IPS DF 4.7 (cell line): ENCODE measurements around the gene ARFIP1.
"Not testable (repeated sequence)": the region's sequence is repeated elsewhere in the genome, so short reads cannot be mapped to it uniquely, and the experiment has no call there.

Experiments
- DNase-seq: peaks from one replicate; pipeline ENCODE4 v3.0.0-alpha.2; 2013; ENCODE audit warnings: low spot score; ENCODE audit errors: extremely low read depth

The ARFIP1 gene

DNA sequence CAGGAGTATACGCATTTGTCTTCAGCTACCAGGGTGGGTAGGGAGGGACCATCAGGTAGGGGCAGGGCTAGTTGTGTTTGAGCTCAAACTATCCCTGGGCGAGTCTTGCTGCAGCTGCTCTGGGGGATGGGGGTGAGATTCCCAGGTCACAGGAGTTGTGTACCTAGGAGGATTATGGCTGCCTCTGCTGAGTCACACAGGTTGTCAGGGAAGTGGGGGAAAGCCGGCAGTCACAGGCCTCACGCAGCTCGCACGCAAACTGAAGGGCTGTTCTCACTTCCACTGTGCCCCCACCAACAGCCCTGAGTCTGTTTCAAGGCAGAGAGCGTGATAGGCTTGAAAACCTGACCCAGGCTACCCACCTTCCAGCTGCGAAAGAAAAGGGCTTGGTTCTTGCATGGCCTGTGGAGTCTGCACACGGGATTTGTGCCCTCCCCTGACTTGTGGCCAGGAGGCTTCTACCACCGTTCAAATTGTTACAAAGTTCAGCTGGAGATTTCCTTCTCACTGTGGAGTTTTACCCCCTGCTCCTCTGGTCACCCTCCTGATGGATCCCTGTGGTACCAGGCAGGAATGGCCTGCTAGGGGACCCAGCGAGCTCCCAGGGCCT, 63.8 kb downstream of the ARFIP1 start:
- no peak for DNase-seq

- DNase-seq: no peak
Observed at GRCh38 chr4:152847376-152847775, 67.6 kb downstream of the ARFIP1 start.

- no peak for DNase-seq
Observed at GRCh38 chr4:152848508-152848907, 68.8 kb downstream of the ARFIP1 start.

GRCh38 chr4:152849350-152849749, 69.6 kb downstream of the ARFIP1 start:
- DNase-seq: no peak

DNA sequence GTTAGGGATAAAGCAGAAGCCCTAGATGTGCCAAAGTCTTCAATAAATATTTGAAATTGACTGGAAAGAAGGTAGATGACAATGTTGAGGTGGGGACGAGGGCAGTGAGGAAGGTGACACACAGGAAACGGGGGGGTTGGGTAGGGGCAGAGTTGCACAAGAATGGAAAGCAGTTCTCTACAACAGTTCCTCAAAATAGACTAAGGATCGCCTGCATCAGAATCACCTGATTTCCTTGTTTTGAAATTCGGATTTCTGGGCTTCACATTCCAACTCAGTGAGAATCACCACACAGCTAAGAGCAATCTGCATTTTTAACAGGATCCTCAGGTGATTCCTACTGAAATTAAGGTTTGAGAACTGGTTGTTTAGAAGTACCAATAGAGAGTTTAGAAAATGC, 70.6 kb downstream of the ARFIP1 start:
- peak; percentile 85 for DNase-seq

GRCh38 chr4:152851226-152851625, 71.5 kb downstream of the ARFIP1 start:
- no peak for DNase-seq

DNA sequence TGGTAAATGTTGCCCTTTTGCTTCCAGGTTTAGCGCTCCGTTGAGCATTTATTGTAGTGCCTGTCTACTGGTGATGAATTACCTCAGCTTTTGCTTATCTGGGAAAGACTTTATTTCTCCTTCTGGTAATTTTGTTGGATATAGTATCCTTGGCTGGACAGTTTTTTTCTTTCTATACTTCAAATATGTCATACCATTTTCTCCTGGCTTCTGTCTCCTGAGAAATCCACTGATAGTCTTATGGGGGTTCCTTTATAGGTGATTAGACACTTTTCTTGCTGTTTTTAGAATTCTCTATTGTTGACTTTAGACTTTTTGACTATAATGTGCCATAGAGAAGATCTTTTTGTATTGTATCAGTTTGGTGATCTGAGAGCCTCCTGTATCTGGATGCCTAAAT, 73.5 kb downstream of the ARFIP1 start:
- DNase-seq: no peak

DNA sequence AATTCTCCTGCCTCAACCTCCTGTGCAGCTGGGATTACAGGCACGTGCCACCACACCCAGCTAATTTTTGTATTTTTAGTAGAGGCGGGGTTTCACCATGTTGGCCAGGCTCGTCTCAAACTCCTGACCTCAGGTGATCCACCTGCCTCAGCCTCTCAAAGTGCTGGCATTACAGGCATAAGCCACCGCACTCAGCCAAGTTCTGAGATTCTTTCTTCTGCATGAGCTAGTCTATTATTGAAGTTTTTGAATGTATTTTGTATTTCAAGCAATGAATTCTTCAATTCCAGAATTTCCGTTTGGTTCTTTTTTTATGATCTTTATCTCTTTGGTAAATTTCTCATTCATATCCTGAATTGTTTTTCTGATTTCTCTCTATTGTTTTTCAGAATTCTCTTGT, 74.3 kb downstream of the ARFIP1 start:
- not testable (repeated sequence) for DNase-seq

GRCh38 chr4:152856960-152857359, 77.2 kb downstream of the ARFIP1 start:
- no peak for DNase-seq

GRCh38 chr4:152858934-152859333, 79.2 kb downstream of the ARFIP1 start:
- DNase-seq: no peak

GRCh38 chr4:152860046-152860445, 80.3 kb downstream of the ARFIP1 start:
- DNase-seq: no peak

DNA sequence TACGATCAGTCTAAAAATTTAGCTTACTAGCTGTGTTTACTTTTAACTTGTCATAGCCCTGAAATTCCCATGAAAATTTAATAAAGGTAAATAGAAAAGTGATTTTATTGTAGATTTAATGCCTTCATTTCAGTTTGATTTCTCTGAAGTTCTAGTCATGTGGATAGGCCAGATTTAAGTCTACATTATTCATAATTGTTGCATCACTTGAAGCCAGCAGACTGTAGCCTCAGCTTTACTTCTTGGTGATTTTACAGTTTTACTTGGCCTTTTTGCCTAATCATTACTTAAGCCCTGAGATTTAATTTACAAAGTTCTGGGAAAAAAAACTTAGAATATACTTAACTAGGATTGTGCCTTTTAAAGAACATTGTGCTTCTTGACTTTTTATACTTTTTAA, 82.9 kb downstream of the ARFIP1 start:
- no peak for DNase-seq

- no peak for DNase-seq
Observed at GRCh38 chr4:152864361-152864760, 84.6 kb downstream of the ARFIP1 start.

GRCh38 chr4:152866432-152866993, 86.8 kb downstream of the ARFIP1 start:
- DNase-seq: not testable (repeated sequence)

- DNase-seq: no peak
Observed at GRCh38 chr4:152870606-152871005, 90.9 kb downstream of the ARFIP1 start.

DNA sequence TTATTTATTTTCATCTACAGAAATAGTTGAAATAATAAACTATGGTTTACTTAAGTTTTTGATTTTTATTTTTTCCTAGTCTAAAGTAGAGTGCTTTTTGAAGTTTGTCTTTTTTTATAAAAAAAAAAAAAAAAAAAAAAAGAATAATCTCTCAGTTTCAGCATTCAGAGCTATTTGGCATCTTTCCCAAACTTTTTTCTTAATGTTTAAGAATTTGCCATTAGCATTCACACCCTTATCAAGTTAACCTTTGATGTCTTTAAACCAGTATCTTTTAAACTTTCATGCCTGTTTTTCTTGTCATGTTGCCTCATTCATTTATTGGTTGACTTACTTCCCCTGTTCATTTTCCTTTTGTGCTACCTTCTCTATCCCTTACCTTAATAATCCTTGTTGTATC, 95.5 kb downstream of the ARFIP1 start:
- DNase-seq: no peak

DNA sequence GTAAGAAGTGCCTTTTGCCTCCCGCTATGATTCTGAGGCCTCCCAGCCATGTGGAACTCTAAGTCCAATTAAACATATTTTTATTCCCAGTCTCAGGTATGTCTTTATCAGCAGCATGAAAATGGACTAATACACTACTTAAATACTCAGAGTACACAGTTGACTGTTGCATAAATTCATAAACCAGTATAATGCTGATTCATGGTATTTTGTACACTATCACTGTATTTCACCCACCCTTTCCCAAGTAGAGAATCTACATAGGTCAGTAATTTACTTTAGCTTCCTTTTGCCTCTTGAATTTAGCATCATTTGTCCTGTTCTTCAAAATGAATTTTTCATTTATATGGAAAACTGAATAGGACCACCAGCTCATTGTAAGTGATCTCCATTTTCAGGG, 98.1 kb downstream of the ARFIP1 start:
- DNase-seq: no peak

DNA sequence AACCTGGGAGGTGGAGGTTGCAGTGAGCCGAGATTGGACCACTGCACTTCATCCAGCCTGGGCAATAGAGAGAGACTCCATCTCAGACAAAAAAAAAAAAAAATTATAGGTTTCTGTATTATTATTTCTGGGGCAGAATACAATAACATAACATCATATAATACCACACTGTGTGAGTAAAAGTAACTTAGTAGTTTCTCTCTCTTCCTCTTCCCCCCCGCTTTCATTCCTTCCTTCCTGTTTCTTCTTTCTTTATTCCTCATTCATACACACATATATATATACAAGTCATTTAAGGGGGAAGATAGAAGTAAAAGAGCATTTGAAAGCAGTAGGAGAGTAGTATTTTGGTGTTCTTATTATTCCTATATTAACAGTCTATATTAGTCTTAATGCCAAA, 100.5 kb downstream of the ARFIP1 start:
- no peak for DNase-seq

DNA sequence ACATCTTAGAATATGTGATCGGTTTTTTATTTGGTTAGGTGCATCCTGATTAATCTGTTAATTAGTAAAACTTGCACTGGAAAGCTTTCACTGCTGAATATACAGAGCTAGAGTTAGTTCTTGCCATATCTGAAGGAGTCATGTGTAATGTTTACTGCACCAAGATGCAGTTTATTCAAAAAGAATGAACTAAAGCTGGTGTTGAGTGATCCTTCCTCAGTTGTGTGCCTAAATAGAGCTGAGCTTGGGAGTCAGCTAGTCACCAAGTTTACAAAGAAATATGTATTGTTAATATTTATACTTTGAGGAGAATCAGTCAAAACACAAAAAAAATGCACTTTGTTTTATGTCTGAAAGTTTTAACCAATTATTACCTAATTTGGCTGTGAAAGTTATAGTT, 102.2 kb downstream of the ARFIP1 start:
- DNase-seq: no peak

DNA sequence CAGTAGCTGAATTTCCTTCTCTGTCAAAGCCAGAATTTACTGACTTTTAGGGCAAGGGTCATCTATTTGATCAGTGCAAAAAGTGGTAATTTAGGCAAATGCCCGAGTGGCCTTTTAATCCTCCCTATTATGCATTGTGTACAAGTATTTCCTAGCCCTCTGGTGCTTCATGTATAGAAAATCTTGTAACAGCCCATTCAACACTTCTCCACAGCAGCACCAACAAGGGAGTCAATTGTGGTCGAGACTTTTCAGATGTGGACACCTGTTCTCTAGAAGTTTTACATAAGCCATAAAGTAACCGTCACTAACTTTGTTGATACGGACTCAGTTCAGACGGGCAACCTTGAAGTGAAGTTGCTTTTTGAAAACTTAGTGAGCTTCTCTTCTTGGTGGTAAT, 105.4 kb downstream of the ARFIP1 start:
- no peak for DNase-seq

GRCh38 chr4:152886201-152886600, 106.4 kb downstream of the ARFIP1 start:
- DNase-seq: no peak

DNA sequence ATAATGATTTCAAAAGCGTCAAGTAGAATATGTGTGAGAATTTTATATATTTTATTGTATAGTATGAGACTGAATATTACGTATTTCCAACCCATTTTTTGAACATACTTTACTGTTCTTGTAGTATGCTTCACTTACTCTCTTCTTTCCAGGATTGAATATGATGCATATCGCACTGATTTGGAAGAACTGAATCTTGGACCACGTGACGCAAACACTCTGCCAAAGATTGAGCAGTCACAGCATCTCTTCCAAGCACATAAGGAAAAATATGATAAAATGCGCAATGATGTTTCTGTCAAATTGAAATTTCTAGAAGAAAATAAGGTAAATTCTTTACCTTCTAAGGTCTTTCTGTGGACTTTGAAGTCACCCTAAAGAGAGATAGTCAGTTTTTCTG, 108.2 kb downstream of the ARFIP1 start:
- DNase-seq: no peak

GRCh38 chr4:152892974-152893373, 113.2 kb downstream of the ARFIP1 start:
- no peak for DNase-seq

DNA sequence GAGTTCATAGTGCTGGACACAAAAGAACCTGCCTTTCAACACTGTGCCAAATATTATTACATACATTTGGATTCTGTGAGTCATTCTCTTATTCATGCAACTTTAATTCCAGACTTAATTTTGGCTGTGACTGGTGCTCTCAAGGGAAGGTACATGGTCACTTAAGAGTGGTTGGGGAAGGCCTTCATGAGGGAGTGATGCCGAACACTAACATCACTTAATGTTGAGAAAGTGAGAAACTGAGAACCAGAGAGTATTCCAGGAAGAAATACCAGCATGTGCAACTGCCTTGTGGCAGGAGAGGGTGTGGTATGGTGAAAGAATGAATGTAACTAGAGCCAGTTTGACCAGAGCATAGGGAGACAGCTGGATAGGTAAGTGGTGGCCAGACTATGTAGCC, 114.9 kb downstream of the ARFIP1 start:
- DNase-seq: no peak
